GM19438 (cell line): ENCODE results near the gene COA1.
"Not testable (repeated sequence)": the region's sequence is repeated elsewhere in the genome, so short reads cannot be mapped to it uniquely, and the experiment has no call there.

Experiments used
- ATAC-seq: cut with Tn5 transposase; IDR thresholded peaks from one replicate; pipeline ENCODE4 v1.9.1; 2021; ENCODE audit warnings: low read depth; ENCODE audit not compliant: unreplicated experiment

The COA1 gene

GRCh38 chr7:43731494-43731893 is 2.2 kb upstream of the COA1 start:
- ATAC-seq, result not testable (repeated sequence)

- ATAC-seq, result no peak
Measured at GRCh38 chr7:43729924-43730248, 563 bp upstream of the COA1 start.

GRCh38 chr7:43727494-43727893 is 1.8 kb downstream of the COA1 start:
- no peak for ATAC-seq

GRCh38 chr7:43727003-43727402 is 2.3 kb downstream of the COA1 start:
- no peak for ATAC-seq

GRCh38 chr7:43726466-43726865 is 2.9 kb downstream of the COA1 start:
- ATAC-seq, result no peak

GRCh38 chr7:43725251-43725650 is 4.1 kb downstream of the COA1 start:
- ATAC-seq, result no peak

GRCh38 chr7:43723007-43723341 is 6.3 kb downstream of the COA1 start:
- no peak for ATAC-seq

GRCh38 chr7:43721193-43721806 is 8.0 kb downstream of the COA1 start:
- ATAC-seq, result no peak

- ATAC-seq, result no peak
Measured at GRCh38 chr7:43716598-43716997, 12.7 kb downstream of the COA1 start.

GRCh38 chr7:43715966-43716365 is 13.4 kb downstream of the COA1 start:
- ATAC-seq, result not testable (repeated sequence)

- no peak for ATAC-seq
Measured at GRCh38 chr7:43711503-43711902, 17.8 kb downstream of the COA1 start.

- ATAC-seq, result not testable (repeated sequence)
Measured at GRCh38 chr7:43708055-43708454, 21.3 kb downstream of the COA1 start.

- no peak for ATAC-seq
Measured at GRCh38 chr7:43703573-43703972, 25.8 kb downstream of the COA1 start.

GRCh38 chr7:43702974-43703373 is 26.3 kb downstream of the COA1 start:
- no peak for ATAC-seq

- ATAC-seq, result no peak
Measured at GRCh38 chr7:43701929-43702328, 27.4 kb downstream of the COA1 start.

- ATAC-seq, result no peak
Measured at GRCh38 chr7:43701500-43701854, 27.8 kb downstream of the COA1 start.

GRCh38 chr7:43700646-43701499 is 28.4 kb downstream of the COA1 start:
- ATAC-seq, result no peak

- ATAC-seq, result no peak
Measured at GRCh38 chr7:43700059-43700501, 29.2 kb downstream of the COA1 start.

GRCh38 chr7:43698460-43699255 is 30.7 kb downstream of the COA1 start:
- no peak for ATAC-seq

GRCh38 chr7:43697690-43698089 is 31.6 kb downstream of the COA1 start:
- no peak for ATAC-seq

- ATAC-seq, result no peak
Measured at GRCh38 chr7:43695365-43695764, 34.0 kb downstream of the COA1 start.

- ATAC-seq, result no peak
Measured at GRCh38 chr7:43694399-43694748, 34.9 kb downstream of the COA1 start.
